H9 (cell line): ENCODE data around the gene OGFOD1. TPM values are rescaled to one million over a fixed set of nuclear protein-coding genes. Genes with fewer than 3 reads are reported as not detected.

ENCODE experiments used
- DNase-seq: peaks from one replicate; pipeline ENCODE4 v3.0.0-alpha.2; 2017
- H2AFZ ChIP-seq: one replicate; pipeline ENCODE4 v1.6.1; 2013; ENCODE audit warnings: mild to moderate bottlenecking, low read length, control low read depth, moderate library complexity
- H2AK5ac ChIP-seq: 2 replicates; pipeline ENCODE4 v1.6.1; 2013; ENCODE audit warnings: low read length, control low read depth, mixed read lengths; ENCODE audit not compliant: insufficient read length
- H2BK120ac ChIP-seq: one replicate; pipeline ENCODE4 v1.6.1; 2013; ENCODE audit warnings: low read depth, mild to moderate bottlenecking, low read length, control low read depth, inconsistent platforms; ENCODE audit not compliant: poor library complexity, severe bottlenecking
- H2BK12ac ChIP-seq: 2 replicates; pipeline ENCODE4 v1.6.1; 2013; ENCODE audit warnings: low read length, control low read depth, mixed read lengths, low read depth; ENCODE audit not compliant: insufficient read length
- H2BK15ac ChIP-seq: 2 replicates; pipeline ENCODE4 v1.6.1; 2013; ENCODE audit warnings: low read depth, low read length, control low read depth
- H2BK20ac ChIP-seq: one replicate; pipeline ENCODE4 v1.6.1; 2013; ENCODE audit warnings: low read depth, mild to moderate bottlenecking, low read length, control low read depth, inconsistent platforms; ENCODE audit not compliant: poor library complexity, severe bottlenecking
- H2BK5ac ChIP-seq: 2 replicates; pipeline ENCODE4 v1.6.1; 2013; ENCODE audit warnings: low read length, control low read depth, mixed read lengths; ENCODE audit not compliant: insufficient read length
- H3K14ac ChIP-seq: 2 replicates; pipeline ENCODE4 v1.6.1; 2013; ENCODE audit warnings: low read length, control low read depth; ENCODE audit not compliant: insufficient read depth
- H3K18ac ChIP-seq: 2 replicates; pipeline ENCODE4 v1.6.1; 2013; ENCODE audit warnings: low read depth, mild to moderate bottlenecking, mixed read lengths, low read length, control low read depth; ENCODE audit not compliant: insufficient read length
- H3K23ac ChIP-seq: 2 replicates; pipeline ENCODE4 v1.6.1; 2013; ENCODE audit warnings: low read length, control low read depth, mixed read lengths, low read depth; ENCODE audit not compliant: insufficient read length
- H3K23me2 ChIP-seq: 2 replicates; pipeline ENCODE4 v1.6.1; 2013; ENCODE audit warnings: low read depth, mild to moderate bottlenecking, mixed read lengths, low read length, control low read depth; ENCODE audit not compliant: insufficient read length, poor library complexity, severe bottlenecking
- H3K27ac ChIP-seq: 2 replicates; pipeline ENCODE4 v1.5.1; 2013; ENCODE audit warnings: low read length, control low read depth, mixed read lengths, low read depth; ENCODE audit not compliant: insufficient read length
- H3K27me3 ChIP-seq: 2 replicates; pipeline ENCODE4 v1.6.1; 2013; ENCODE audit warnings: low read length, control low read depth, inconsistent platforms; ENCODE audit not compliant: insufficient read depth
- H3K4ac ChIP-seq: 2 replicates; pipeline ENCODE4 v1.6.1; 2013; ENCODE audit warnings: low read depth, mild to moderate bottlenecking, control low read depth, inconsistent platforms, low read length, moderate library complexity
- H3K4me1 ChIP-seq: 2 replicates; pipeline ENCODE4 v1.6.1; 2013; ENCODE audit warnings: low read length, control low read depth, inconsistent platforms; ENCODE audit not compliant: insufficient read depth
- H3K4me2 ChIP-seq: 2 replicates; pipeline ENCODE4 v1.6.1; 2013; ENCODE audit warnings: low read length, control low read depth, mixed read lengths; ENCODE audit not compliant: insufficient read length, insufficient read depth
- H3K56ac ChIP-seq: 2 replicates; pipeline ENCODE4 v1.6.1; 2013; ENCODE audit warnings: low read depth, mild to moderate bottlenecking, mixed read lengths, low read length, control low read depth; ENCODE audit not compliant: insufficient read length
- H3K79me1 ChIP-seq: 2 replicates; pipeline ENCODE4 v1.6.1; 2013; ENCODE audit warnings: low read depth, mild to moderate bottlenecking, moderate library complexity, low read length, control low read depth, inconsistent platforms; ENCODE audit not compliant: insufficient read depth, poor library complexity, severe bottlenecking
- H3K79me2 ChIP-seq: 2 replicates; pipeline ENCODE4 v1.6.1; 2013; ENCODE audit warnings: low read length, control low read depth, inconsistent platforms; ENCODE audit not compliant: insufficient read depth
- H3K9ac ChIP-seq: 2 replicates; pipeline ENCODE4 v1.6.1; 2013; ENCODE audit warnings: low read length, control low read depth, mixed read lengths; ENCODE audit not compliant: insufficient read length; ENCODE audit errors: extremely low read depth
- H3K9me3 ChIP-seq: one replicate; pipeline ENCODE4 v1.6.1; 2013; ENCODE audit warnings: low read depth, low read length, inconsistent platforms; ENCODE audit not compliant: control insufficient read depth
- H3T11ph ChIP-seq: one replicate; pipeline ENCODE4 v1.6.1; 2013; ENCODE audit warnings: mild to moderate bottlenecking, low read length, control low read depth, inconsistent platforms
- H4K20me1 ChIP-seq: one replicate; pipeline ENCODE4 v1.6.1; 2013; ENCODE audit not compliant: control insufficient read depth, insufficient read length, insufficient read depth
- H4K5ac ChIP-seq: 2 replicates; pipeline ENCODE4 v1.6.1; 2013; ENCODE audit warnings: low read depth, mild to moderate bottlenecking, mixed read lengths, low read length, control low read depth; ENCODE audit not compliant: insufficient read length
- H4K8ac ChIP-seq: replicated peaks from 2 replicates; pipeline ENCODE4 v1.6.1; 2013; ENCODE audit warnings: low read length, control low read depth, mixed read lengths, low read depth; ENCODE audit not compliant: insufficient read length
- H4K91ac ChIP-seq: 2 replicates; pipeline ENCODE4 v1.6.1; 2013; ENCODE audit warnings: low read depth, mild to moderate bottlenecking, moderate library complexity, mixed read lengths, low read length, control low read depth; ENCODE audit not compliant: insufficient read length
- H3K27ac Mint-ChIP-seq, 3 experiments: 2 replicates in 2 of 3; 3 replicates in 1 of 3; pipeline ENCODE4 v1.8.0; 2020 to 2021; ENCODE audit warnings: mixed read lengths in 3 of 3, mild to moderate bottlenecking in 1 of 3, moderate library complexity in 1 of 3
- H3K27me3 Mint-ChIP-seq: 2 replicates; pipeline ENCODE4 v1.8.0; 2021; ENCODE audit warnings: low read depth, mild to moderate bottlenecking, moderate library complexity, mixed read lengths
- H3K36me3 Mint-ChIP-seq, 3 experiments: 2 replicates in 2 of 3; 3 replicates in 1 of 3; pipeline ENCODE4 v1.8.0; 2020 to 2021; ENCODE audit warnings: low read depth in 3 of 3, mixed read lengths in 3 of 3; ENCODE audit not compliant: insufficient read depth in 1 of 3
- H3K4me1 Mint-ChIP-seq, 2 experiments: 2 replicates each; pipeline ENCODE4 v1.8.0; 2020; ENCODE audit warnings: mixed read lengths in 2 of 2
- H3K4me3 Mint-ChIP-seq, 2 experiments: 2 replicates in 1 of 2; 3 replicates in 1 of 2; pipeline ENCODE4 v1.8.0; 2020 to 2021; ENCODE audit warnings: mild to moderate bottlenecking in 2 of 2, mixed read lengths in 2 of 2, moderate library complexity in 1 of 2
- H3K9me3 Mint-ChIP-seq, 2 experiments: 2 replicates in 1 of 2; 3 replicates in 1 of 2; pipeline ENCODE4 v1.8.0; 2020; ENCODE audit warnings: mild to moderate bottlenecking in 2 of 2, mixed read lengths in 2 of 2, moderate library complexity in 1 of 2
- WGBS: extraction: QIAGEN DNeasy Blood & Tissue Kit; methylation state at CpG from one replicate; pipeline ENCODE4 v1.1.7; 2013; ENCODE audit warnings: missing lambda C conversion rate, low lambda C conversion rate, mixed read lengths; ENCODE audit not compliant: insufficient read length; ENCODE audit errors: extremely low coverage; 5-methylcytosine and 5-hydroxymethylcytosine counted together
- total RNA-seq: library from RNA; stranded (reverse); gene quantifications from 2 replicates; pipeline ENCODE4 v1.2.1, GENCODE V29; 2021
- TF ChIP-seq, protein P1 (sequence below): fragments of 200-600 bp; sonication (generic); conservative IDR thresholded peaks from 3 replicates; pipeline ENCODE4 v1.8.0; 2021; ENCODE audit warnings: antibody characterized with exemption, mild to moderate bottlenecking

OGFOD1 gene
- total RNA-seq, 1 experiment from 2014 or later, result 66.5 TPM

DNA sequence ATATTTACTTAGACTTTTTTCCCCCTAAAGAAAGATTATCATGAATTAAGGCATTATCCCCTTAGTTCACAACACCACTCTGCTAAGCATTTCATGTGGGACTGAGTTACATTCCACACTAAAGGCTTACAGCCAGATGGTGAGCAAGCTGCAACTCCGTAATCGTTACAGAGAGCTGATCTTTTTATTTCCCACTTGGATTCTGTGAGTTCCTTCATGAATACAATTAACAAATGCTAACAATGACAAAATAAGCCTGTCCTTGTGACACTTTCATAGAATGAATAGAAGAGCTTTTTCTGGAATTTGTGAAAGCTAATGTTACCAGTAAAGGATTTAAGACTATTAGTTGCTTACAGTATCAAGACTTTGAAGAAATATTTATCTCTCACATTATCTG lies 8.7 kb downstream of the OGFOD1 start:
- Histone ChIP-seq H3K23ac (no peak overlapping the region), H2BK20ac (no peak overlapping the region), H3K4me1 (no peaks in the 10 kb centered on the region), H3K79me2 (no peaks in the 10 kb centered on the region), H4K5ac (no peak overlapping the region), H4K91ac (no peak overlapping the region), H3K14ac (no peak overlapping the region), H2AFZ (no peak overlapping the region), H3K23me2 (no peaks in the 10 kb centered on the region), H2BK120ac (no peak overlapping the region), H3K56ac (no peak overlapping the region), H2BK15ac (no peak overlapping the region), H3T11ph (no peak overlapping the region), H4K20me1 (no peaks in the 10 kb centered on the region), H3K4me2 (no peak overlapping the region), H3K18ac (no peak overlapping the region), H3K9me3 (no peaks in the 10 kb centered on the region), H3K27me3 (no peaks in the 10 kb centered on the region), H2BK12ac (no peak overlapping the region), H4K8ac (no peak overlapping the region), H3K4ac (no peak overlapping the region), H3K9ac (no peak overlapping the region), H3K27ac (no peak overlapping the region), H2BK5ac (no peak overlapping the region), H2AK5ac (no peak overlapping the region), H3K79me1 (no peaks in the 10 kb centered on the region)
- H3K4me3 Mint-ChIP-seq, result no peak overlapping the region
- TF ChIP-seq, protein P1, sequence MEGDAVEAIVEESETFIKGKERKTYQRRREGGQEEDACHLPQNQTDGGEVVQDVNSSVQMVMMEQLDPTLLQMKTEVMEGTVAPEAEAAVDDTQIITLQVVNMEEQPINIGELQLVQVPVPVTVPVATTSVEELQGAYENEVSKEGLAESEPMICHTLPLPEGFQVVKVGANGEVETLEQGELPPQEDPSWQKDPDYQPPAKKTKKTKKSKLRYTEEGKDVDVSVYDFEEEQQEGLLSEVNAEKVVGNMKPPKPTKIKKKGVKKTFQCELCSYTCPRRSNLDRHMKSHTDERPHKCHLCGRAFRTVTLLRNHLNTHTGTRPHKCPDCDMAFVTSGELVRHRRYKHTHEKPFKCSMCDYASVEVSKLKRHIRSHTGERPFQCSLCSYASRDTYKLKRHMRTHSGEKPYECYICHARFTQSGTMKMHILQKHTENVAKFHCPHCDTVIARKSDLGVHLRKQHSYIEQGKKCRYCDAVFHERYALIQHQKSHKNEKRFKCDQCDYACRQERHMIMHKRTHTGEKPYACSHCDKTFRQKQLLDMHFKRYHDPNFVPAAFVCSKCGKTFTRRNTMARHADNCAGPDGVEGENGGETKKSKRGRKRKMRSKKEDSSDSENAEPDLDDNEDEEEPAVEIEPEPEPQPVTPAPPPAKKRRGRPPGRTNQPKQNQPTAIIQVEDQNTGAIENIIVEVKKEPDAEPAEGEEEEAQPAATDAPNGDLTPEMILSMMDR, result no peak
- no peak overlapping the region for H3K27ac Mint-ChIP-seq
- H3K9me3 Mint-ChIP-seq, result no peaks in the 10 kb centered on the region
- H3K4me1 Mint-ChIP-seq, result no peaks in the 10 kb centered on the region
- no peaks in the 10 kb centered on the region for H3K27me3 Mint-ChIP-seq
- DNase-seq, result no peak
- no CpG with 5 or more reads among the region's 2 CpGs for WGBS
- peaks cover 25 to 78% (median 75%) of the 10 kb centered on the region in 3 experiments; a peak in 6 of 7 replicates for H3K36me3 Mint-ChIP-seq
